Neural crest cell (in vitro differentiated cells): ENCODE results near the gene RIPOR1. TPM values are rescaled to one million over a fixed set of nuclear protein-coding genes. Genes with fewer than 3 reads are reported as not detected.
"Not testable (repeated sequence)": the region's sequence is repeated elsewhere in the genome, so short reads cannot be mapped to it uniquely, and the experiment has no call there.

ENCODE experiments used
- DNase-seq: peaks from one replicate; pipeline ENCODE4 v3.0.0; 2021; ENCODE audit warnings: low read depth, mixed read lengths, low spot score
- H3K27ac Mint-ChIP-seq: one replicate; pipeline ENCODE4 v1.8.0; 2021; ENCODE audit warnings: mild to moderate bottlenecking, mixed read lengths; ENCODE audit not compliant: unreplicated experiment
- H3K27me3 Mint-ChIP-seq: 2 replicates; pipeline ENCODE4 v1.8.0; 2021; ENCODE audit warnings: low read depth, mild to moderate bottlenecking, mixed read lengths
- H3K36me3 Mint-ChIP-seq: 2 replicates; pipeline ENCODE4 v1.8.0; 2021; ENCODE audit warnings: low read depth, mild to moderate bottlenecking, mixed read lengths
- H3K4me1 Mint-ChIP-seq: 2 replicates; pipeline ENCODE4 v1.8.0; 2021; ENCODE audit warnings: mixed read lengths
- H3K4me3 Mint-ChIP-seq: one replicate; pipeline ENCODE4 v1.8.0; 2021; ENCODE audit warnings: mild to moderate bottlenecking, mixed read lengths
- H3K9me3 Mint-ChIP-seq: 2 replicates; pipeline ENCODE4 v1.8.0; 2021; ENCODE audit warnings: mixed read lengths
- CTCF ChIP-seq: fragments of 200-600 bp; sonication (generic); conservative IDR thresholded peaks from 2 replicates; pipeline ENCODE4 v1.5.0; 2021; ENCODE audit warnings: antibody characterized with exemption, mild to moderate bottlenecking
- total RNA-seq: library from RNA; stranded (reverse); gene quantifications from 2 replicates; pipeline ENCODE4 v1.2.1, GENCODE V29; 2021

RIPOR1 gene
- total RNA-seq, 1 donor from 2014 or later: 60.6 TPM

DNA sequence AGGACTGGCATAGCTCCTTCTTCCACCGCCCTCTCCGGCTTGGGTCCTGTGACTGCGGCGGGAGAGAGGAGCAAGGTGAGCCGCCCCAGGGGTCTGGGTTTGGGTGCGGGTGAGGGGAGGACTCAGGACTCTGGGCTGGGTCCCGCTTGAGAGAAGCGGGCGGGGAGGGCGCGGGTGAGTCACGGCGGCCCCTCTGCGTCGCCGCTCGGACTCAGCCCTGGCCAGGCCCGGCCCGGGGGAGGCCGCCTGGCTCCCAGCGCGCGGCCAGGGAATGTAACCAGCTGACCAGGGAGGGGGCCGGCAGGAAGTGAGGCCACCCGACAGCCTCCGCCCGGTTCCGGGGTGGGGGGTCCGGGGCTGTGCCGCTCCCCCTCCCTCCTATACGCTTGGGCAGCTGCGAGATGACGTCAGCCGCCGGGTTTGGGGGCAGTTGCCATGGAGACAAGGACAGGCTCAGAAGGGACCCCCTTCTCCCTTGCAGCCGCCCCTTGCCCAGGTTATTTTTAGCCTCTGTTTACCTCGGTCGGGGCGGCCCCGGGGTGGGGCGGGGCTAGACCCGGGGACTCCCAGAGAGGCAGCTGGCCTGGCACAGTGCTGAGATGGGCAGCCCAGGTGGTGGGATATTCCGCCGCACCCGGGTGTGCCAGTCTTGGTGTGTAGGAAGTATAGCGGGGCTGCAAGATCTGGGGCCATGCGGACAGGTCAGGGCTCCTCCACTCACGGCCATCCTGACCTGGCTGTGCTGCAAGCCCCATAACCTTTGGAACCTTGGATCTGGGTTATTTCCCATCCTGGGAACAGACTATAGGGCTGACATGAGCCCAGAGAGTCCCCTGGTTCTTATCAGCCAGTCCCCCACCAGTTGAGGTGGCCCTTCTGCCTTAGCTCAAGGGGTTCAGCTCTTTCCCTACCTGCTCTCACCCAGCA, 1.6 kb downstream of the RIPOR1 start:
- Mint-ChIP-seq H3K27ac (no peak overlapping the region), H3K27me3 (peaks cover 19% of the 10 kb centered on the region)

DNA sequence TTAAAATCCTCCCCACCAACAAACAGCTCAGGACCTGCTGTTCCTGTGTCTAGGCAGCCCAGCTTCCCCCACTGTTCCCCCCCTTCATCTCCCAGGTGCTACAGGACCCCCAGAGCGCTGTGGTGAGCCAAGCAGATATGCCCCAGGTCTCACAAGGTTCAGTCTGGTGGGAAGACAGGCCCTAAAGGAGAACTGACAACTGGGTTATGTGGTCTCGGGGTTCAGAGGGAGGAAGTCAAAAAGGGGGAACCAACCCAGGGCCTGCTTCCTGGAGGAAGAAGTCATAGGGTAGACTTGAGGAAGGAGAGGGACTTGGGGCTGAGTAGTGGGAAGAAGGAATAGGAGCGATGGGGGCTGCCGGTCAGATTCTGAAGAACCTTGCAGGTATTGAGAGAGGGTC, 2.6 kb downstream of the RIPOR1 start:
- no peak for DNase-seq
- Mint-ChIP-seq H3K27ac (no peak overlapping the region), H3K27me3 (peaks cover 28% of the 10 kb centered on the region), H3K36me3 (no peaks in the 10 kb centered on the region), H3K4me3 (peak overlapping the region; percentile 84), H3K9me3 (no peaks in the 10 kb centered on the region), H3K4me1 (peaks cover 31% of the 10 kb centered on the region)
- TF ChIP-seq CTCF: no peak

More for the DNA sequence above, 1.6 kb downstream of the RIPOR1 start:
- Mint-ChIP-seq H3K4me3 (peak overlapping the region; percentile 92), H3K36me3 (no peaks in the 10 kb centered on the region), H3K9me3 (no peaks in the 10 kb centered on the region), H3K4me1 (peaks cover 27% of the 10 kb centered on the region)
- no peak for DNase-seq
- no peak for TF ChIP-seq CTCF

GRCh38 chr16:67533024-67533560, 4.5 kb downstream of the RIPOR1 start:
- H3K4me1 Mint-ChIP-seq: peaks cover 42% of the 10 kb centered on the region

GRCh38 chr16:67533987-67534386, 5.4 kb downstream of the RIPOR1 start:
- not testable (repeated sequence) for H3K9me3 Mint-ChIP-seq

More at GRCh38 chr16:67533024-67533560, 4.5 kb downstream of the RIPOR1 start:
- peak overlapping the region; percentile 68 for H3K27ac Mint-ChIP-seq
- no peak for TF ChIP-seq CTCF
- H3K9me3 Mint-ChIP-seq: no peaks in the 10 kb centered on the region
- H3K36me3 Mint-ChIP-seq: no peaks in the 10 kb centered on the region
- peaks cover 32% of the 10 kb centered on the region for H3K27me3 Mint-ChIP-seq
- H3K4me3 Mint-ChIP-seq: peak overlapping the region; percentile 77
- DNase-seq: no peak

DNA sequence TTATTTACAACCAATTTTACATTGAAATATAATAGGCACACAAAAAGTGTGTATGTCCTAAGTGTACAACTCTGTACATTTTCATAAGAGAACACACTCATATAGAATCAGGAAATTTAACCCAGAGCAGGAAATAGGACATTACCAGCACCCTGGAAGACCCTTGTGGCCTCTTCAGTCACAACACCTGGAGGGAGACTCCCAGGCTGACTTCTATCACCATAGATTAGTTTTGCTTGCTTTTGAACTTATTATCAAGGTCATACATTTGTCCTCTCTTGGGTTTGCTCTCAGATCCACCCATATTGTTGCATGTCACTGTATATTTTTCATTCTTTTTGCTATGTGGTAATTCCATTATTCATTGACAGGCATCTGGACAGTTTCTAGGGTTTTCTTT, 5.8 kb downstream of the RIPOR1 start:
- peak; percentile 16 for TF ChIP-seq CTCF
- Mint-ChIP-seq H3K4me3 (peak overlapping the region; percentile 73), H3K4me1 (peaks cover 49% of the 10 kb centered on the region), H3K27ac (no peak overlapping the region), H3K27me3 (peaks cover 40% of the 10 kb centered on the region), H3K36me3 (no peaks in the 10 kb centered on the region), H3K9me3 (no peaks in the 10 kb centered on the region)
- DNase-seq: no peak

More at GRCh38 chr16:67533987-67534386, 5.4 kb downstream of the RIPOR1 start:
- not testable (repeated sequence) for H3K27ac Mint-ChIP-seq, H3K36me3 Mint-ChIP-seq, DNase-seq
- Mint-ChIP-seq H3K4me1 (peaks cover 46% of the 10 kb centered on the region), H3K4me3 (peak overlapping the region; percentile 73), H3K27me3 (peaks cover 35% of the 10 kb centered on the region)

DNA sequence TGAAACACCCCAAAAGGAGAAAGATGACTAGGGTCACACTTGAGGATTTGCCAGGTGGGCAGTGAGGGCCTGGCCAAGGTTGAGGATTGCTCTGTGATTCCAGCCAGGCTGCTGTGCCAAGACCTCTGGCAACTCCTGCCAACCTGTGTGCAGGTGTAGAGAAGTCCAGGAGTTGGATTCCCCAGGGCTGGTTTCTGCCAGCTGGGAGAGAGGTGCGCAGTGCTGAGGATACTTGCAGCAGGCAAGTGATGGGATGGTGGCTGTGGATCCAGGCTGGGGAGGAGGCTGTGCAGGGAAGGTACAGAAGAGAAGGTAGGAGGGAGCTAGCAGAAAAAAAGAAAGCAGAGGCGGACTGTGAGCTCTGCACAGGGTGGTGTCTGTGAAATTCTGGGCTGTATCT, 6.6 kb downstream of the RIPOR1 start:
- H3K4me3 Mint-ChIP-seq: peak overlapping the region; percentile 85
- no peaks in the 10 kb centered on the region for H3K36me3 Mint-ChIP-seq
- no peaks in the 10 kb centered on the region for H3K9me3 Mint-ChIP-seq
- peaks cover 44% of the 10 kb centered on the region for H3K4me1 Mint-ChIP-seq
- no peak overlapping the region for H3K27ac Mint-ChIP-seq
- no peak for TF ChIP-seq CTCF
- no peak for DNase-seq
- H3K27me3 Mint-ChIP-seq: peaks cover 38% of the 10 kb centered on the region
